IMR-90 (cell line): ENCODE results near the gene ARHGAP24.

Source experiments
- CTCF ChIP-seq: conservative IDR thresholded peaks from 2 replicates; pipeline ENCODE4 v1.5.1; 2012; ENCODE audit warnings: mild to moderate bottlenecking, low read depth, low read length, improper control_type of control experiment
- FOS ChIP-seq: fragments of 150-350 bp; IDR thresholded peaks from 2 replicates; pipeline ENCODE4 v1.6.1; 2016; ENCODE audit warnings: low read depth, low read length
- MXI1 ChIP-seq: IDR thresholded peaks from 2 replicates; pipeline ENCODE4 v1.6.1; 2012; ENCODE audit warnings: low read depth, mild to moderate bottlenecking, low read length, moderate library complexity, borderline replicate concordance
- POLR2A ChIP-seq: IDR thresholded peaks from 2 replicates; pipeline ENCODE4 v1.6.1; 2012; ENCODE audit warnings: mild to moderate bottlenecking, low read depth, low read length
- RFX5 ChIP-seq: IDR thresholded peaks from 2 replicates; pipeline ENCODE4 v1.8.0; 2012; ENCODE audit warnings: low read depth, mild to moderate bottlenecking, low read length, moderate library complexity
- SMC3 ChIP-seq: fragments of 150-350 bp; IDR thresholded peaks from 2 replicates; pipeline ENCODE4 v1.6.1; 2016; ENCODE audit warnings: low read depth, mild to moderate bottlenecking, antibody characterized with exemption, low read length, moderate library complexity

GRCh38 chr4:85613901-85614300 lies 139.0 kb downstream of the ARHGAP24 start:
- TF ChIP-seq SMC3 (no peak), CTCF (no peak), POLR2A (no peak), MXI1 (no peak), FOS (no peak), RFX5 (no peak)
